ENCODE results near the gene CASK. TPM values are rescaled to one million over a fixed set of nuclear protein-coding genes. Genes with fewer than 3 reads are reported as not detected.
"Not testable (repeated sequence)": the region's sequence is repeated elsewhere in the genome, so short reads cannot be mapped to it uniquely, and the experiment has no call there.

CASK gene
- total RNA-seq, 1 donor from 2014 or later: 23.0 TPM

DNA sequence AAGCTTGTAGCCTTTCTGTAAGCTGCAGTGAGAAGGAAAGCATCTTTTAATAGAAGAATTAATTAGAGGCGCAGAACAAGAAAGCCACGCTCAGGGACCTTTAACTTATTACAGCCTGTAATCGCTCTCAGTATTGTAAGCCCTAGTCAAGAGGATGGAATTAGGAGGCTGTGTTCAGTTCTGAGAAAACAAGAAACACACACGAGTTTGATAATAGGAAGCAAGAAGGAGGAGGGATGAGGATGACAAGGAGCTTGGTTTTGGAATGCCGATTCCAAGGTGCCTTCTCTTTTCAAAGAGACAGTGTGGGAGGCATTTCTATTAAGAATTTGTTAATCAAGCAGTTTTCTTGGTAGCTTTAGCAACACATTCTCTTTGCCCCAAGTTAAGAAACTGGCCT lies 406.9 kb downstream of the CASK start:
- Mint-ChIP-seq H3K4me3 (no peak overlapping the region), H3K4me1 (peaks cover 15% of the 10 kb centered on the region), H3K36me3 (ENCODE audit: low read depth) (peaks cover 7% of the 10 kb centered on the region), H3K27ac (no peak overlapping the region), H3K27me3 (no peaks in the 10 kb centered on the region), H3K9me3 (no peaks in the 10 kb centered on the region)
- ATAC-seq (ENCODE audit: low read depth): no peak
- TF ChIP-seq, protein P1, sequence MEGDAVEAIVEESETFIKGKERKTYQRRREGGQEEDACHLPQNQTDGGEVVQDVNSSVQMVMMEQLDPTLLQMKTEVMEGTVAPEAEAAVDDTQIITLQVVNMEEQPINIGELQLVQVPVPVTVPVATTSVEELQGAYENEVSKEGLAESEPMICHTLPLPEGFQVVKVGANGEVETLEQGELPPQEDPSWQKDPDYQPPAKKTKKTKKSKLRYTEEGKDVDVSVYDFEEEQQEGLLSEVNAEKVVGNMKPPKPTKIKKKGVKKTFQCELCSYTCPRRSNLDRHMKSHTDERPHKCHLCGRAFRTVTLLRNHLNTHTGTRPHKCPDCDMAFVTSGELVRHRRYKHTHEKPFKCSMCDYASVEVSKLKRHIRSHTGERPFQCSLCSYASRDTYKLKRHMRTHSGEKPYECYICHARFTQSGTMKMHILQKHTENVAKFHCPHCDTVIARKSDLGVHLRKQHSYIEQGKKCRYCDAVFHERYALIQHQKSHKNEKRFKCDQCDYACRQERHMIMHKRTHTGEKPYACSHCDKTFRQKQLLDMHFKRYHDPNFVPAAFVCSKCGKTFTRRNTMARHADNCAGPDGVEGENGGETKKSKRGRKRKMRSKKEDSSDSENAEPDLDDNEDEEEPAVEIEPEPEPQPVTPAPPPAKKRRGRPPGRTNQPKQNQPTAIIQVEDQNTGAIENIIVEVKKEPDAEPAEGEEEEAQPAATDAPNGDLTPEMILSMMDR (IDR thresholded peaks at IDR 0.05): no peak
- intact Hi-C loops (cut with micrococcal nuclease): no loop called here
- ChIA-PET POLR2A (no interaction called here), CTCF (no interaction called here)
- DNase-seq: no peak

DNA sequence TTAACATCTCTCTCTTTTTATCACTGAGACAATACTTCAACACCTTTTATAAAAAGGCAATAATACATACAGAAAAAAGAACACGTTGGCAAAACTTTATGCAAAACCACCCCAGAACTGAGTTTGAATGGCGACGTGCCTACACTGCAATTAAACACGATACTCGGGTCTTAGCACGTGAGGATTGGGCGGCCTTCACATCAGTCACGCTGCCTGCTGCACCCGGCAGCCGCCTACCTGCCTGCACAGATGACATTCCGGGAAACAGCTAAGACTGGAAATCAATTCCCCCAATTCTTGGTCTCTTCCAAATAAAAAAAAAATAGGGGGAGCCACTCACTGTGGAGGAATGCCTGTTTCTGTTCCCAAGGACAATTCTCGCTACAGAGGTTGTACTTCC lies 408.0 kb downstream of the CASK start:
- Mint-ChIP-seq H3K27ac (no peak overlapping the region), H3K9me3 (no peaks in the 10 kb centered on the region), H3K4me3 (no peak overlapping the region), H3K36me3 (ENCODE audit: low read depth) (peaks cover 3% of the 10 kb centered on the region), H3K27me3 (no peaks in the 10 kb centered on the region), H3K4me1 (peaks cover 15% of the 10 kb centered on the region)
- no peak for DNase-seq
- intact Hi-C loops (cut with micrococcal nuclease): no loop called here
- CTCF ChIA-PET: no interaction called here
- TF ChIP-seq, protein P1 (IDR thresholded peaks at IDR 0.05): no peak
- POLR2A ChIA-PET: no interaction called here
- no peak for ATAC-seq (ENCODE audit: low read depth)

DNA sequence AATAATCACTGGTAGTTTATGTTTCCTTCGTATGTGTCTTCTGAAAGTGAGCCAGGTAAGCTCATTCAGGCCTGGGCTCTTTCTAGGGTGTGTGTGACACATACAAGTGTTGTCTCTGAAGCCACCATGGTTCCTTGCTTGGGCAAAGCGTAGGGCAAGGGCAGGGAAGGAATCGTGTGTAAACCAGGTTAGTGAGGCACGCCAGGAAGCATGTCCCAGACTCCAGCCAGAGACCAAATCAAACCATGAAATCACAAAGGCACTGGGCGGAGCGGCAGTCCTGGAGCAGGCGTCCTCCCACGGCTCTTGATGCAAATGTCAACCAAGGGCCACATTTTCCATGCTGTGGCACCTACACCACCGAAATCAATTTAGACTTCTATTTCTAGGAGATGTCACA lies 409.2 kb downstream of the CASK start:
- no peaks in the 10 kb centered on the region for H3K27me3 Mint-ChIP-seq
- no peak overlapping the region for H3K27ac Mint-ChIP-seq
- ATAC-seq (ENCODE audit: low read depth) (no peak), DNase-seq (no peak)
- intact Hi-C loops (cut with micrococcal nuclease): loop anchor here (5.0 kb wide), 1 partner anchor 72 kb away; no protein-coding TSS in a partner anchor
- CTCF ChIA-PET: no interaction called here
- H3K4me1 Mint-ChIP-seq: peaks cover 15% of the 10 kb centered on the region
- H3K9me3 Mint-ChIP-seq: no peaks in the 10 kb centered on the region
- no peak overlapping the region for H3K4me3 Mint-ChIP-seq
- POLR2A ChIA-PET: interaction anchor here (0.6 kb wide), 1 partner anchor 483 kb away, joined by 7 read pairs; no protein-coding TSS in a partner anchor
- no peaks in the 10 kb centered on the region for H3K36me3 Mint-ChIP-seq (ENCODE audit: low read depth)
- TF ChIP-seq, protein P1 (IDR thresholded peaks at IDR 0.05): no peak

DNA sequence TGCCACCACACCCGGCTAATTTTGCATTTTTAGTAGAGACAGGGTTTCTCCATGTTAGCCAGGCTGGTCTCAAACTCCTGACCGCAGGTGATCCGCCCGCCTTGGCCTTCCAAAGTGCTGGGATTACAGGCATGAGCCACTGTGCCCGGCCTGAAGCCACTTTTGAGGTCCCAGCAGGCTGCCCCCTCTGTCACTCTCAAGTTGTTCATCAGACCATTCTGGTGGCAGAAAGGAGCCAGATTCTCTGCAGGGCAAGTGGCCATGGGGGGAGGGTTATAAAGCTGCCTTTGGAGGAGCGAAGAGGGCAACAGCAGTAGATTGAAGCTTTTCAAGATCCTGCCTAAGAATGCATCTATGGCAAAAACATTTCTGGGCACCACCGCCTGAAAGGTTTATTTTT lies 410.5 kb downstream of the CASK start:
- peaks cover 15% of the 10 kb centered on the region for H3K4me1 Mint-ChIP-seq
- ATAC-seq (ENCODE audit: low read depth); POLR2A ChIA-PET; CTCF ChIA-PET; H3K4me3 Mint-ChIP-seq; DNase-seq; H3K27ac Mint-ChIP-seq; H3K27me3 Mint-ChIP-seq; H3K9me3 Mint-ChIP-seq; H3K36me3 Mint-ChIP-seq (ENCODE audit: low read depth): not testable (repeated sequence)
- intact Hi-C loops (cut with micrococcal nuclease): loop anchor here (5.0 kb wide), 1 partner anchor 71 kb away; no protein-coding TSS in a partner anchor

DNA sequence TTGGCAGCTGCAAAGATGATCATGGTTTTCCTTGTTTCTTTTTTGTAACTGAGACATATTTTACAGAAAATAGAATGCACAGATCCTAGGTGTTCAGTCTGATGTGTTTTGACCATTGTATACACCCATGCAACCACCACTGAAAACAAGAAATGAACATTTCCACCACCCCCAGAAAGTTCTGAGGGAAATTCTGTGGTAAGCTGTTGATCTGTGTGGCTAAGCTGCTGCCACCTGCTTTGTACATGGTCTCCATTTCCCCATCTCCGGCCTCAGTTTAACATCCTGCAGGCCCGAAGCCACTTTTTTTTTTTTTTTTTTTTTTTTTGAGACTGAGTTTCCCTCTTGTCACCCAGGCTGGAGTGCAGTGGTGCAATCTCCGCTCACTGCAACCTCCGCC lies 411.0 kb downstream of the CASK start:
- H3K36me3 Mint-ChIP-seq (ENCODE audit: low read depth): no peaks in the 10 kb centered on the region
- no peak for DNase-seq

More for the DNA sequence above, 411.0 kb downstream of the CASK start:
- ChIA-PET CTCF (no interaction called here), POLR2A (interaction anchor here (0.6 kb wide), 1 partner anchor 229 kb away, joined by 9 read pairs; no protein-coding TSS in a partner anchor)
- no peak overlapping the region for H3K27ac Mint-ChIP-seq
- H3K27me3 Mint-ChIP-seq: no peaks in the 10 kb centered on the region
- intact Hi-C loops (cut with micrococcal nuclease): loop anchor here (5.0 kb wide), 1 partner anchor 70 kb away; no protein-coding TSS in a partner anchor
- H3K9me3 Mint-ChIP-seq: no peaks in the 10 kb centered on the region
- TF ChIP-seq, protein P1 (IDR thresholded peaks at IDR 0.05): no peak
- peak; percentile 14 for ATAC-seq (ENCODE audit: low read depth)
- peaks cover 15% of the 10 kb centered on the region for H3K4me1 Mint-ChIP-seq
- H3K4me3 Mint-ChIP-seq: no peak overlapping the region
